ENCODE data around the gene LILRA2. TPM values are rescaled to one million over a fixed set of nuclear protein-coding genes. Genes with fewer than 3 reads are reported as not detected.

Gene LILRA2
- total and polyA plus RNA-seq, 10 of the 15 experiments (the other 5 are each of a cell fraction or from before 2014, with no cell fraction given): 0.16 to 1.8 (median 0.43) TPM

DNA sequence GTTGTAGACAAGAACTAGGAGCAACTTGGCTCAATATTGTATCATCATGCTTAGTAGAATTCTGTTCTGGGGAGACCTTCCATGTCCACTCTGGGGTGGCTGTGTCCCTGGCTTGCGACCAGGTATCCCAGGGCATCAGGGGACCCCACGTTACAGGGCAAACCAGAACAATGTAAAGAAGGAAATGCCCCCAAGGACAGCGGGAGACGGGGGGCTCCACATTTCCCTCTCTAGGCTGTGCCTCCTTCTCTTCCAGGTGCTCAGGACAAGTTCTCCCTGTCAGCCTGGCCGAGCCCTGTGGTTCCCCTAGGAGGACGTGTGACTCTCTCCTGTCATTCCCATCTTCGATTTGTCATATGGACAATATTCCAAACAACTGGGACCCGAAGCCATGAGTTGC is 40.1 kb upstream of the LILRA2 start:
- Histone ChIP-seq H4K20me1 (ENCODE audit: control insufficient read depth, insufficient read depth) (no peaks in the 10 kb centered on the region), H3K4me3 (no peak overlapping the region), H3K36me3 (ENCODE audit: control insufficient read depth in 2 of 2, insufficient read depth in 2 of 2, low read length in 1 of 2) (no peaks in the 10 kb centered on the region), H3K27me3 (replicated peaks in 1 of 2; ENCODE audit: control insufficient read depth in 2 of 2, insufficient read depth in 2 of 2, low read length in 1 of 2) (no peaks in the 10 kb centered on the region), H3K4me1 (ENCODE audit: control insufficient read depth, insufficient read depth, low read length) (peaks cover 9% of the 10 kb centered on the region), H3K4me2 (ENCODE audit: control insufficient read depth, insufficient read depth) (no peak overlapping the region), H2AFZ (ENCODE audit: control insufficient read depth, low read depth, low read length) (no peak overlapping the region), H3K9me3 (replicated peaks; ENCODE audit: control insufficient read depth, insufficient read depth, low read length) (no peaks in the 10 kb centered on the region), H3K79me2 (ENCODE audit: control insufficient read depth, insufficient read depth, low read length) (no peaks in the 10 kb centered on the region), H3K27ac (ENCODE audit: control insufficient read depth, insufficient read depth) (no peak overlapping the region), H3K9ac (ENCODE audit: control insufficient read depth, insufficient read depth, low read length) (no peak overlapping the region)
- in situ Hi-C loops (cut with MboI): no loop called here
- no peak for ATAC-seq
- ChIA-PET SMC1A (ENCODE audit: uncharacterized antibody, unreplicated experiment) (interaction anchor here (1.0 kb wide), 1 partner anchor 55 kb away, joined by 3 read pairs; no protein-coding TSS in a partner anchor), RAD21 (ENCODE audit: unreplicated experiment) (no interaction called here), POLR2A (interaction anchor here (0.6 kb wide), 1 partner anchor 14 kb away, joined by 3 read pairs; no protein-coding TSS in a partner anchor), CTCF (no interaction called here)
- no TSS peak for BruUV-seq (replicated peaks)
- intact Hi-C loops (cut with micrococcal nuclease; ENCODE audit: unreplicated experiment): no loop called here
- WGBS (ENCODE audit: insufficient coverage, insufficient replicate concordance, low lambda C conversion rate, missing lambda C conversion rate): 80% methylated on average over 8 of the region's 8 CpGs
- TF ChIP-seq TBL1XR1 (IDR thresholded peaks at IDR 0.05; ENCODE audit: low read depth, low read length) (no peak), SMAD5 (IDR thresholded peaks at IDR 0.05; ENCODE audit: low read depth) (no peak), IKZF2 (IDR thresholded peaks at IDR 0.05) (no peak), PAX5 (IDR thresholded peaks at IDR 0.05; ENCODE audit: borderline replicate concordance, low read depth, low read length) (no peak), EGR1 (IDR thresholded peaks at IDR 0.05; ENCODE audit: borderline replicate concordance in 1 of 2, low read depth in 2 of 2, low read length in 2 of 2) (no peak), SMAD1 (IDR thresholded peaks at IDR 0.05; ENCODE audit: low read depth, partially characterized antibody) (no peak), ASH2L (IDR thresholded peaks at IDR 0.05; ENCODE audit: borderline replicate concordance, low read depth) (no peak), EZH2 (IDR thresholded peaks at IDR 0.05; ENCODE audit: borderline replicate concordance, control insufficient read depth, low read depth, low read length) (no peak), SIN3A (IDR thresholded peaks at IDR 0.05; ENCODE audit: low read depth, low read length) (no peak), CREB1 (IDR thresholded peaks at IDR 0.05; ENCODE audit: low read depth) (no peak), EED (IDR thresholded peaks at IDR 0.05; ENCODE audit: low read depth) (no peak)
- TF ChIP-seq, protein P1, sequence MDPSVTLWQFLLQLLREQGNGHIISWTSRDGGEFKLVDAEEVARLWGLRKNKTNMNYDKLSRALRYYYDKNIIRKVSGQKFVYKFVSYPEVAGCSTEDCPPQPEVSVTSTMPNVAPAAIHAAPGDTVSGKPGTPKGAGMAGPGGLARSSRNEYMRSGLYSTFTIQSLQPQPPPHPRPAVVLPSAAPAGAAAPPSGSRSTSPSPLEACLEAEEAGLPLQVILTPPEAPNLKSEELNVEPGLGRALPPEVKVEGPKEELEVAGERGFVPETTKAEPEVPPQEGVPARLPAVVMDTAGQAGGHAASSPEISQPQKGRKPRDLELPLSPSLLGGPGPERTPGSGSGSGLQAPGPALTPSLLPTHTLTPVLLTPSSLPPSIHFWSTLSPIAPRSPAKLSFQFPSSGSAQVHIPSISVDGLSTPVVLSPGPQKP (IDR thresholded peaks at IDR 0.05; ENCODE audit: low read depth, low read length): no peak
- FAIRE-seq: no peak
- no peak for DNase-seq (ENCODE audit: low read depth, low spot score)

Data from GM12878 (cell line).